ENCODE results near the gene PNKD.

The PNKD gene, protein sequence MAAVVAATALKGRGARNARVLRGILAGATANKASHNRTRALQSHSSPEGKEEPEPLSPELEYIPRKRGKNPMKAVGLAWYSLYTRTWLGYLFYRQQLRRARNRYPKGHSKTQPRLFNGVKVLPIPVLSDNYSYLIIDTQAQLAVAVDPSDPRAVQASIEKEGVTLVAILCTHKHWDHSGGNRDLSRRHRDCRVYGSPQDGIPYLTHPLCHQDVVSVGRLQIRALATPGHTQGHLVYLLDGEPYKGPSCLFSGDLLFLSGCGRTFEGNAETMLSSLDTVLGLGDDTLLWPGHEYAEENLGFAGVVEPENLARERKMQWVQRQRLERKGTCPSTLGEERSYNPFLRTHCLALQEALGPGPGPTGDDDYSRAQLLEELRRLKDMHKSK

DNA sequence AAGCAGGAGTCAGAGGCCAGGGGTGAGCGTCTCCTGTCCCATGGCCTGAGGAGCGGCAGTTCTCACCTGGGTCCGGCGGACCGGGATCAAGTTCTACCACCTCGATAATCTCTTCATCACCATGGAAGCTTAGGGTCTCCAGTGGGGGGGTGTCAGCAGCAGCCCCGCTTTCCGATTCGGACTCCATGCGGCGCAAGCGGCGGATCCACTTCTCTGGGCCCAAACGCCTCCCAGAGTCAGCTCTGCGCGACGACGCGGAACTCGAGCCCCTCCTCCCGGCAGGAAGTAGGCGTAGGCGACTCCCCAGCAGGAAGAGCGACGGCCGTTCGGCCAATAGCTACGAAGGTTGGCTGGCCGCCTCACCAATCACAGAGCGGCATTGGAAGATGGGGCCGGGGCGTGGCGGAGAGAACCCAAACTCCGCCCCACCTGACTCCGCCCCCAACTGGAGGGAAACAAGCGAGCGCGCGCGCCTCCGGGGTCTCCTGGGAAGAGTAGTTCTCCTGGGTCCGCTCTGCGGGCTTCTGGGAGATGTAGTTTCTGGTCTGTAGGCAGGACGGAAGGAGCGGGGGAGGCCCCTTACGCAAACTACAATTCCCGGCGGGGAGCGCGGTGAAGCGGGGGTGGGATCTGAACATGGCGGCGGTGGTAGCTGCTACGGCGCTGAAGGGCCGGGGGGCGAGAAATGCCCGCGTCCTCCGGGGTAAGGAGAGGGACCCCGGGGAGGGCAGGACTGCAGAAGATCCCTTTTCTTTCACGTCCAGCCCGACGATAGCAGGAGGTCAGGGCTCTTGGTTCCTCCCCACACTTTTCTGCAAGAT lies at the start of gene PNKD, which contains the start of gene AAMP:
Gene PNKD, plus strand, starts transcription at position 620 of the 821 bp plus-strand sequence. Its CDS starts 17 bp downstream, at position 637.
Gene AAMP, minus strand, starts transcription at position 238 of the 821 bp plus-strand sequence. Its CDS starts 51 bp downstream, at position 187.
- DNase-seq = peak; percentile 82

DNA sequence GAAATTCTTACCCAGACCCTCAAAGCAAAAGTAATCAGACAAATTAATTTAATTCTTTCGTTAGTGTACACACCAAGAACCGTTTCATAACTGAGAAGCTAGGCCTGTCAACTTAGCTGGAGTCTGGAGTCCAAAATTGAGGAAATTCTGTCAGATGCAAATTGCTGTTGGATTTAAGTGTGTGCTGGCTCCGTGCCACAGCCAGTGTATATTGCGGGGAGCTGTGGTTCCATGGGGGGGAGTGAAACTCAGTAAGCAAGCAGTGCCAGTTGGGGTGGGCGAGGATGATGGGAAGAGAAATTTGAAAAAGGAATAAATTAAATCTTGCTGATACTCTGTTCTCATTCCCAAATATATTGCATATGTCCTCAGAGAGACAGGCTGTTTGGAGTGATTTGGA lies 49.3 kb upstream of the PNKD start:
- no peak for DNase-seq

DNA sequence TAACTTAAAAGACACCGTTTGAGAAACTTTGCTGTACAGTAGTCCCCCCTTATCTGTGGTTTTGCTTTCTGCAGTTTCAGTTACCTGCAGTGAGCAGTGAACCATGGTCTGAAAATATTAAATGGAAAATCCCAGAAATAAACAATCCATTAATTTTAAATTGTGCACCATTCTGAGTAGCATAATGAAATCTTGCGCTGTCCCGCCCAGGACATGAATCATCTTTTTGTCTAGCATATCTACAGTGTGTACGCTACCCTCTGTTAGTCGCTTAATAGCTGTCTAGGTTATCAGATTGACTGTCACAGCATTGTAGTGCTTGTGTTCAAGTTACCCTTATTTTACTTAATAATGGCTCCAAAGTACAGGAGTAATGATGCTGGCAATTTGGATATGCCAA lies 47.3 kb upstream of the PNKD start:
- no peak for DNase-seq

DNA sequence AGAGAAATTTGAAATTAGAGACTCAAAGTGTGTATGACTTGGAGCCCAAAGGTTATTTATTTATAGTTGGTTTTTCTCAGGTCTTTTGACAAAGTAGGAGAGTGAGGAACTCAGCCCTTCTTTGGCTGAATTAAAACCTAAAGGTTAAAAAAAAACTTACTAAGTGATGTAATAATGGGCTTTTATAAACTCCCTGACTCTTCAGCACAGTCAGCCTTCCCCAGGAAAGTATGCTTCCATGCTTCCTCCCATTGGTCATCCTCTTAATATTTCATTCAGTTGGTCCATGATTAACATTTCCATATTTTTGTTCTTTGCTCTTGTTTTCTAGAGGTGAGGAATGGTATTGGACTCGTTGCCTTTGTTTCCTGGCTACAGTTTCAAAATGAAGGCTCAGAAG lies 46.1 kb upstream of the PNKD start:
- DNase-seq = no peak

DNA sequence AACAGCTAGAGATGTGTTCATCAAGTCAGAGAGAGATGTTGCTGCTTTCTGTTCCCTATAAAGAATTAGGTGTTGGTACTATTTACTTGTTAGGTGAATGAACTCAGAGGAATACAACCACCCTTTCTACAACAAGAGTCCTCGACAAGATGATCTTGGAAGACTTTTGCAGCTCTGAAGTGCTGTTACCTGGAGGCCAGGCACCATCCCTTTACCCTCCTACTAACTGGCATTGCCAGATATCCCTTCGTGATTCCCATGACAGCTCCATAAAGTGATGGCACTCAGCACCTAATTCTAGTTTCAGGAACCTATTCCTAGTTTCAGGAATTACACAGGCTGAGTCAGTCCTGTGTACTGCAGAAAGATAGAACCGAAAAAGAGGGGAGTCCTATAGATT lies 43.4 kb upstream of the PNKD start:
- no peak for DNase-seq

DNA sequence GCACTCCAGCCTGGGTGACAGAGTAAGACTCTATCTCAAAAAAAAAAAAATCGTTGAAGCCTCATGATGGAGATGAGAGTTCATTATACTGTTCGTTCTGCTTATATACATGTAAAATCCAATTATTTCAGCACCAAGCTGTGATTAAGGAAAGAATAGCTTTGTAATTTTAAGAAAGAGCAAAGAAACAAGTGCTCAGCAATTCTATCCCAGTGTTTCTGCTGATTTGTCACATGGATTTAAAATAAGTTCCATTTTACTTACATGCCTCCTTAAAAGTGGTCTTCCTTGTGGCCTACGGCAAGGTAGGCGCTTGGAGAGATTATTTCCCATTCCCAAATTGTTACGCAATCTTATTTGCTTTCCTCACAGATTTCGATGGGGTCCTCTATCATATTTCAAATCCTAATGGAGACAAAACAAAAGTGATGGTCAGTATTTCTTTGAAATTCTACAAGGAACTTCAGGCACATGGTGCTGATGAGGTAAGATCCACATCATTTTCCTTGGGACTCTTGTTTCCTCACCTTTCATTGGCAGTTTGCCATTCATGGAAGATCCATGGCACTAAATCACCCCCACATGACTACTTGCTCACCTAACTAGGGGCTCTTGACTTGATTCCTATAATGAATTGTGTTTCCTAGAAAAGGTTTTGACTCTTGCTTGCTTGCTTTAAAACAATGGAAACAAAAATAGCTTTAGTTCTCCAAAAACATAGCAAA lies 41.8 kb upstream of the PNKD start:
- DNase-seq = no peak

DNA sequence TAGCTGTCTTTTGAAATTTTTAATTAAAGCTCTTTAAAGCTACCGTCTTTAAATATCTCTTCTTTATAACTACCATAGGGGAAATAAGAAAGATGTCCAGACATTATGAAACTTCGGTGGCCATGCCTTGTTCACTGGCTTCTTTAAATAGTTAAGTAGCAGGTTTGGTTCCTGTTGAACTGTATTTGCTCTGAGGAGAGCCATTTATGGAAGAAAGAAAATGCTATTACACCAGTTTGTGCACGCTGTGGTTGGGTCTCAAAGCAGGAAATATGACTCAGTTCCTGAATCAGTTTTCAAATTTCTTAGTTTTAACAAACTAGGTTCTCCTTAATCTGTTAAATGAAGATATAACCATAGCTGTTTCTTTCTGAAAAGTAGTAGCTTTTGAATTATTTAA lies 41.1 kb upstream of the PNKD start:
- DNase-seq = no peak

DNA sequence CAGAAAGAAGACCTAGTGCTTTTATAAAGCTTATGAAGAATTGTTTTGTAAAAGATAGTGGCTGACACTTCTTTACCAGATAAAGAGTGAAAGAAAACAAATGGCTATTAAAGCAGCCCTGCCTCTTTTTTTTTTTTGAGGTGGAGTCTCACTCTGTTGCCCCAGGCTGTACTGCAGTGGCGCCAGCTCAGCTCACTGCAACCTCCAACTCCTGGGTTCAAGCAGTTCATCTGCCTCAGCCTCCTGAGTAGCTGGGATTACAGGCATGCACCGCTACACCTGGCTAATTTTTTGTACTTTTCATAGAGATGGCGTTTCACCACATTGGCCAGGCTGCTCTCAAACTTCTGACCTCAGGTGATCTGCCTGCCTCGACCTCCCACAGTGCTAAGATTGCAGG lies 40.5 kb upstream of the PNKD start:
- DNase-seq = no peak

DNA sequence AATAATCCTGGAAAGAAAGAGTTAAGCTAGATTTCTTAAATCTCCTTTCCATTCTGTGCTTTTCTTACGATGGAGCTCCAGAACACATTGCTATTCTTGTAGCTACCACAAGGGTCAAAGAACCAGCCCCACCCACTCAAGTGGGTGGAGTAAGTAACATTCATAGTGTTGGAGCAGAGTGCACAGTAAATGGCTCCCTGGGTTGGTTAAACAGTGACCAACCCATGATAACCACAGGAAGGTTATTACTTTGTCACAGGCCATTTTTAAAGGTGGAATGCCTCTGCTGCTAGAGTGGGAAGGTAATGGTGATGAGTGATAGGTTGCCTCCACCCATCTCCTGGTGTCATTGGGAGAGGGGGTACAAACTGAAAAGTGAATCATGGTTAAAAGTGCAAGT lies 39.4 kb upstream of the PNKD start:
- no peak for DNase-seq

DNA sequence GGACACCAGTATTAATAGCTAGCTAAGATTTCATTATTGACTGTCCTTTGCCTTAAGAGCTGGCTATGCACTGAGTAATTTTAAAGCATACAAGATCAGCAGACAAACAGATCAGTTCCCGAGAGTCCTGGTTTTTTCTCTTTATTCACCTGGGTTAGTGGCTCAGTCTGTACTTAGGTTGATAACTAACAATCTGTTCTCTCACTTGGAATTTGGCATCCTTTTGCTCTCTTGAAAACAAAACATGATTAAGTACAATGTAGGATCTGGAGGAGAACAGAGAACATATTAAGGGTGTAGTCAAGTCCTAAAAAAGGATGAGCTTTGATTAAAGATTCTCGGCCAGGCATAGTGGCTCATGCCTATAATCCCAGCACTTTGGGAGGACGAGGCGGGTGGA lies 36.8 kb upstream of the PNKD start:
- no peak for DNase-seq

DNA sequence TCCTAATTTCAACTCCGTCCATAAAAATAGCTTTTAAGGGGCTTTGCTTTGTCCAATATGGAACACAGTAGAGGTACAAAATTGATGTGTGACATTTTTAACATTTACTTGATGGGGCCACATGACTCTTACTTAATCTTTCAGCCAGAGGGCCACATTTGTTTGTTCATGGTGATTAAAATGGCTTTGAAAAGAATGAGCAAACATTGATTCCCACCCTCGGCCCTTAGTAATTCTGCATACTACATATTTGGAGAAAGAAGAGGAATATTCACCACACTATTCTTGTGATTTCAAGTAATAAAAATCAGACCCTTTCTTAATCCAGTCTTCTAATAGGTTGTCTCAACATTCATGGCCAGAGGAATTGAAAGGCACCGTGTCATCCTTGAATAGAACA lies 35.8 kb upstream of the PNKD start:
- DNase-seq = no peak

DNA sequence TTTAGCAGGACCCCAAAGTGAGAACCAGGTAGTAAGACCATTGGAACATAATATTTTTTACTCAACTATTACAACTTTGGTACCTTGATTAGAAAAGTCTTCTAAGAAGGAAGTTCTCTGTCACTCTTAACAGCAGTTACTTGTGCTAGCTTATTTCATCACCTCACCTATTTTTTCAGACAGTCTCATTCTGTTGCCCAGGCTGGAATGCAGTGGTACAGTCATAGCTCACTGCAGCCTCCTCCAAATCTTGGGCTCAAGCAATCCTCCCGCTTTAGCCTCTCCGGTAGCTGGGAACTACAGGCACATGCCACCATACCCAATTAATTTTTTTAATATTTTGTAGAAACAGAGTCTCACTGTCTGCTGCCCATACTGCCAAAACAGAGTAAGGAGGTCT lies 35.3 kb upstream of the PNKD start:
- DNase-seq = no peak

DNA sequence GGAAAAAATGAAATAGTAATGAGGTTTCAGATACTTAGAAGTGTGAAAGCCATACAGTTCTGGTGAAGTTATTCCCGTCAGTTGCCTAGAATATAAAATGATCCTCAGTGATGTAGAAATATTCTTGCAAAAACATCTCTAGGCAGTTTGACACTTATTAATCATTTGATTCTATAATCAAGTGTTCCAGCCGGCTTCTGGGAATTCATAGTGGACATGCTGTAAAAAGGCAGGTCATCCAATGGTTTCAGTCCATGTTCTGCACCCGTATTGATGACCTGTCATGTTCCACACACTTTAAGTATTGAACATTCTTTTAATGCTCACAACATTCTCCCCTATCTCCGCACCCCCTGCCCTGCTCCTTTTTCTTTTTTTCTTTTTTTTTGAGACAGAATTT lies 33.5 kb upstream of the PNKD start:
- DNase-seq = no peak

DNA sequence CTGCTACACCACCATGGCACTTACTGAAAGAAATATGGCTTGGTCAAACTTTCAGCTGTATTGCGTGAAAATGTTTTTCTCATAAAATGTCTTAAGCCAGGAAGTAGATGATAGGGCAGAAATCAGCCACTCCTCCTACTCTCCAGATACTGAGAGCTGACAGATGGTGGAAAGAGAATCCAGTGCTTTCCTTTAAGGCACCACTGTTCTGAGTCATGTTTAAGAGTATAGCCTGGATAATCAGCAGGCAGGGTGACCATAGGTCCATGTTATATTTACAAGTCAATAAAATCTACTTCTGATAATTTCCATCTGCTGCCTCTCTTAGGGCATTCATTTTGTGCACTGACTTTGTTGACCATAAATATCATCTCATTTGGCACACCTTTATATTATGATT lies 31.4 kb upstream of the PNKD start:
- no peak for DNase-seq

DNA sequence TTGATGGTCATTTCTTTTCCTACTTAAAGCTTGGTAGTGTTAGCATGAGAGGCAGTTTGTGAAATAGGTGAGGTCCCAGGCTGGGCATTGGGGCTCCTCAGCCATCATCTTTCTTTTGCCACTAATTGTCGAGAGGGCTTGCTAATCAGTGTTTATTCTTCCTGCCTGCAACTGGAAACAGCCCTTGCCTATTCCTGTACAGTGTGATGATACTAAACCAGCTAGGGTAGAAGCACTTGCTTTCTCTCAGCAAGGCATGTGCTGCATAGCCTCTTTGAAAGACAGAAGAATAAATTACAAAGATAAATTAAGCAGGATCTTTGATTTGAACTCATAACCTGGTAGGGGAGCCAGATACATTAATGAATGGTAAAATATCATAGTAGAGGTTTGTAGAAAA lies 26.1 kb upstream of the PNKD start:
- DNase-seq = no peak

DNA sequence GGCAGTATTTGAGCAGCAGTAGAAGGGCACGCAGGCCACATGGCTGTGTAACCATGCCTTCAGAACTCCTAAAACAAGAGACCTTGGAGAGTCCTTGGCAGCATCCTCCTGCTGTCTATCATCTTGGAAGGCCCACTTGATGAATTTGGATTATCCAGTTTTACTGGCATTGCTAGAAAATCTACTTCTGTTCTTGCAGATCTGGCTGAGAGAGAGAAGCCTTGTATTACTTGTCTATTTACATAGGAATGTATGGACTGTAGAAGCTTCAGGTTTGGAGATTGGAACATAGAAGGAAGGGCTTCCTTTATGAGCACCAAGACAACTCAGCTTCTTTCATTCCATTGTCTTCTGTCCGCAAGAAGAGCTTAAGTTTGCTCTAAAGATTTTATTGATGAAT lies 25.7 kb upstream of the PNKD start:
- DNase-seq = no peak

DNA sequence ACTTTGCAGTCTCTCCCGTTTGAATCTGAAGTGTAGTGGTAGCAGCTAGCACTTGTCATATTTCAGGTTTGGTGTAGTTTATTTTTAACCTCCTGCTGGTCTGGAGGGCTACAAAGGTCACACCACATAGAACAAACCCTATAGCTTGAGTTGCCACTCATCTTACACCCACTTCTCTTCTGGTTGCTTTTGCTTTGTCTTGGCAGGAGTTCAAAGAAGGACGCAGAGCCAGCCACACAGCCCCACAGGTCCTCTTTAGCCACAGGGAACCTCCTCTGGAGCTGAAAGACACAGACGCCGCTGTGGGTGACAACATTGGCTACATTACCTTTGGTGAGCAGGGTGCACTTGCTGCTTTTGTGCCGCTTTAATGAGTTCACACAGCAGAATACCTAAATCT lies 25.1 kb upstream of the PNKD start:
- DNase-seq = no peak

DNA sequence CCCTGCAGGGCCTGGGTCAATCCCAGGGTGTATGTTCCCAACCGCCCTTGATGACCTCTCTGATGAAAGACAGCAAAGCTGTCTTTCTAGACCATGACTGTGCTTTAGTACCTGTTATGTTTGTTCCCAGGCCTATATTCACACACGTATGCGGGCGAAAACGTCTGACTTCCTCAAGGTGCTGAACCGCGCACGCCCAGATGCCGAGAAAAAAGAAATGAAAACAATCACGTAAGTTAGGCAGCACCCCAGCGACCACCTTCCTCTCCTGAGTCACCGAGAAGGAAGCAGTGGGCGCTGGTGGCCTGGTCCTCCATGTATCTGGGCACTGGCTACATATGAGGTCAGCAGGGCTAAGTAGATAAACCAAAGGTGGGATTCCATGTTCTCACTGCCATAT lies 20.6 kb upstream of the PNKD start:
- no peak for DNase-seq

DNA sequence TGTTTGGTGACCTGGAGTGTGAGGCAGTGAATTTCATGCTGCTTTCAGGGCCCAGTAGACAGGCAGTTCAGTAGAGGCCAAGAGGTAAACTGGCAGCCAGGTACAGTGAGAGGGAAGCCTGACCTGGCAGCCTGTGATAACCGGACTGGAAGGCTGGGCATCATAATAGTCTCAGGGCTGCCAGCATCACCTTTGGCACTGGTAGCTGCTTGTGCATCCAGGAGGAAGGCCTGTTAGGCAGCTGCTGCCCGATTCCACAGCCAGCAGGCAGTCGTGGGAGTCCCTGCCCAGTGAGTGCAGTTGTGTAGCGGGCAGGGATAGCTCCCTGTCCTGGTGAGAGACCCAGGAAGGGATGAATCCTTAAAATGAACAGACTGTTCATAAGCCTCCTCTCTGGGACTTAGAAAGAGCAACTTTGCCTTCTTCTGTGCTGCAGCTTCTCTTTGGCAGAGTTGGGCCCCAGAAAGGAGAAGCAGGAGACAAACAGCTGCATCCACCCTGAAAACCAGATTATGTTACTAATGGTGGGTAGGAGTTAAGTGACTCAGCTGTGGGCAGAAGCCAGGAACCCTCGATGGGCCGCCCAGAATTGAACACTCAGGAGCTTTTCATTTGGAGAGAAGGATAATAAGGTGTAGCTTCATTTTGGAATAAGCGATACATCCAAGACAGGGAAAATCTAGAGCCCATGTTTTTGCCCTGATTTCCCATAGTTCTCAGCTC lies 17.6 kb upstream of the PNKD start:
- DNase-seq = no peak

DNA sequence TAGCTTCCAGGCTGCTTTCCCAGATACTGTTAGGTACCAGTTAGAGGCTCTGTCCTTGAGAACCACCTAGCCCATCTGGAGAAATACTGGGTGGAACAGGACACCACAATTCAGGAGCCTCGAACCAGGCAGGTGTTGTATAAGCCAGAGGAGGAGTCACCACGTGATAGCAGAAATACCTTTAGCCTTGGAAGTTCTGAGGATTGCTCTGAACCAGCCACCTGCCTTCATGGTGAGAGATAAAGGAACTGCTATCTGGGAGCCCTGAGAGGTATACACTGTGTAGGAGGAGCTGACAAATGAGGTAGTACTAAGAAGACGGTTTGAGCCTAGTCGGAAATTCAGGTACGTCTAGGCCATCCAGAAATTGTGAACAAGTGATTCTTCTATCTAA lies 17.1 kb upstream of the PNKD start:
- DNase-seq = no peak

DNA sequence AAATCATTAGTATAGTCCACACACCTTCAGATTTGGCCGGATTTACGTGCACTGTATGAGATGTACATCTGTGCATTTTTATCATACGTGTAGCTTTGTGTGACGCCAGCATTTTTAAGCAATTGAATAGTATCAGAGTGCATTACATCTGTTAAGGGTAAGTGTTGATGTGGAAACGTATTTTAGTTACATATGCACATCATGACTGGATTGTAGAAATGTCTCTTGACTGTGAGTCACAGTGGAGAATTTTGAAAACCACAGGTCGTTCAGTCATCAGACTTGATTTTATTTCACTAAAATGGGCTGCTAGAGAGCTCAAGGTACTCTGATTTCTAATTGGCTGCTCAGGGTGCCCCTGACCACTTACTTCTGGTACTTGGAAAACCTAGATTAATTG lies 14.9 kb upstream of the PNKD start:
- no peak for DNase-seq

DNA sequence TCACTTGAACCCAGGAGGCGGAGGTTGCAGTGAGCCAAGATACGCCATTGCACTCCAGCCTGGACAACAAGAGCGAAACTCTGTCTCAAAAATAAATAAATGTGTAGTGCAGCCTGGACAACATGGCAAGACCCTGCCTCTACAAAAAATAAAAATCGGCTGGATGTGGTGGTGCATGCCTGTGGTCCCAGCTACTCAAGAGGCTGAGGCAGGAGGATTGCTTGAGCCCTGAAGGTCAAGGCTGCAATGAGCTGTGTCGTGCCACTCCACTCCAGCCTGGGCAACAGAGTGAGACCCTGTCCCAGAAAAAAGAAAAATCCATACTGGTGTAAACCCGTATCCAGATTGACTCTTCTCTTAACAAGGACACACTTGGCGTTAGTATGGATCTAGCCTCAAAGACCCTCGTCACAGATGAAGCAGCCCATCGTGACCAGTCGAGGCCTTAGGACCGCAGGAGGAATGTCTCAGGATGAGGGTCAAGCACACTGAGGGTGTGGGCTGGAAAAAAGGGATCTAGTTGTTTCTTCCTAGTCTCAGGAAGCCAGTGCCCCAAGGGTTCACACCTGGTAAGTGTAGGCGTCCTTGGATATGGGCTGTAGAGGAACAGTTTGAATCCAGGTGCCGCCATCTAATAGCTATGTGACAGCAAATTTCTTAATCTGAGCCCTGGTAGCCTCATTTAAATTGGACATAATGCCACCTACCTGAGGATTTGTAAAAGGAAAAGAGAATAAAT lies 13.5 kb upstream of the PNKD start:
- no peak for DNase-seq

All from NCI-H187 treated with DMSO at 0.1 percent for 48 hours (cell line).